Endometrial microvascular endothelial cells (primary cell): ENCODE results near the gene WDR59. TPM values are rescaled to one million over a fixed set of nuclear protein-coding genes. Genes with fewer than 3 reads are reported as not detected.

Experiments used
- in situ Hi-C: cut with HindIII; loops from 2 replicates; pipeline ENCODE4 v1.10.0; 2017; ENCODE audit warnings: low sequenced_read_pairs, low pct_unique_long_range_greater_than_20kb; ENCODE audit errors: inconsistent ontology term
- total RNA-seq: library from RNA; depleted of rRNA; stranded (reverse); fragments of >200 nt; gene quantifications from one replicate; pipeline ENCODE4 v1.2.3, GENCODE V29; 2015; ENCODE audit errors: inconsistent ontology term

The WDR59 gene
- total RNA-seq, 1 donor from 2014 or later = 23.5 TPM

DNA sequence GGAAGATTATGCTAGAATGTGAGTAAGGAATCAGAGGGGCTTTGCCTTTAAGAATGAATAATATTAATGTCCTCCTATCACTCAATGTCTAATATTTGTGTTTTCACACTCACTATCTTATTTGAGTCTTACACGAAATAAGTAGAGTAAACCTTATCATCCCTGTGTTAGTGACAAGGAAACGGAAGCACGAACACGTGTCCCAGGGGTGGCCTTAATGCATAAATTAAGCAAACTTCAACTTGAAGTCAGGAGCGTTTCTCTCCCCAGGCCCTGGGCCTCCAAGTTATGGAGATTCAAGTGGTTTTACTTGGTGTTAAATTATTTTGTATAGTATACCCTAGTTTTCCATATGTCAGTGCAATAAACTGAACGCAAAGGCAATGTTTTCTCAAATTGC, 96.0 kb downstream of the WDR59 start:
- in situ Hi-C loops = no loop called here

- in situ Hi-C loops = no loop called here
Observed at GRCh38 chr16:74888232-74888862, 96.6 kb downstream of the WDR59 start.

DNA sequence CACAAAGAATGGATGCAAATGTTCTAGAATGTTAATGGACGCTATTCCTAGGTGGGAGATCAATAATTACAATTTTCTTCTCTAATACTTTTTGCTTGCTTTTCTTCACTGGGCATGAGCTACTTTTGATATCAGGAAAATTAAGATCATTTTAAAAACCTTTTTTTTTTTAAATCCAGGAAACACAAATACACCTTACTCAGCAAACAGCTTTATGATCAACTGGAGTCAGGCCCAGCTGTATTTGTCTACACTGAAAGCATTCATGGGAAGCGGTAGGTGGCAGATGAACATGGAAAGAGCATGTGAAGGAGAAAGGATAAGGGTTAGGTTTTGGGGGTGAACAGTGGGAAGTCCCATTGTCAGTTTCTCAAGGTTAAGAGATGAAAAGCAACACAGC, 97.8 kb downstream of the WDR59 start:
- in situ Hi-C loops = no loop called here

DNA sequence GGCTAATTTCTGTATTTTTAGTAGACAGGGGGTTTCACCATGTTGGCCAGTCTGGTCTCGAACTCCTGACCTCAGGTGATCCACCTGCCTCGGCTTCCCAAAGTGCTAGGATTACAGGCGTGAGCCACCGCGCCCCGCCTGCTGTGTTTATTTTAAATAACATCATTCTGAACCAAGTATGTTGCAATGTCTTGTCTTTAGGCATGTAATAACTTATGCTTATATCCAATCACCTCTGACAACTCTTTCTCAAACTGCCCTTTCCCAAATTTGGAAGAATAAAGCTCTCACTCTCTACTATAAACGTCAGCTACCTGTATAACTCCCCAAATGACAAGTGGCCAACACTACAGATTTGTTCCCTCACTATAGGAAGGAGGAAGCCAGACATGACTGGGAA, 107.2 kb downstream of the WDR59 start:
- in situ Hi-C loops = no loop called here

- in situ Hi-C loops = no loop called here
Observed at GRCh38 chr16:74874912-74875546, 109.9 kb downstream of the WDR59 start.

DNA sequence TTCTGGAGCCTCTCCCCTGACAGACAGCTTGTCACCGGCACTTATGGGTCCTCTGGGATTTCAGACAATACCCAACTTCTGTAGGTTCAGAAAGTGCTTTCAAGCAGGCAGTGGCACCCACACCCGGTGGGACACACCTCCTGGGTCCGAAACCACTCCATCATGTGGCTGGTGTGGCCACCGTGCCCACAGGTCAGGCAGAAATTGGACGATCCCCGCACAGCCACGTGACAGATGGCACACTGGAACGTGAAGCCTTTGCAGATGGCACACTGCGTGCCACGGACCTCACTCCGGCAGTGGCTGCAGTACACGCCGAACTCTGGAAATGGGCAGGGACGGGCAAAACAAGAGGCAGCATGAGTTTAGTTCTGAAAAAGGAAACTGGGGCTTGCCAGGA, 110.8 kb downstream of the WDR59 start:
- in situ Hi-C loops = no loop called here

DNA sequence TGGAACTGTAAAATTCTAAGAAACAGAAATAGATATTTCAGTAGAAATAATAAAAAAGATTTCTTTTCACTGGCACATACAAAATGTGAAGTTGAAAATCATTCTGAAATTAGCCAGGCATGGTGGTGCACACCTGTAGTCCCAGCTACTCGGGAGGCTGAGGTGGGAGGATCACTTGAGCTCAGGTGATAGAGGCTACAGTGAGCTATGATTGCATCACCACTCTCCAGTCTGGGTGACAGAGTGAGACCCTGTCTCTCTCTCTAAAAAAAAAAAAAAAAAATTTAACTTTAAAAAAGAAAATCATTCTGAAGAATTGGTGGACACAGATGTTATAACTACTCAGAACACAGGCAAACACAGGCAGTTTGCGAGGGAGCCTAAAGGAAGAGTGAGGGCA, 112.6 kb downstream of the WDR59 start:
- in situ Hi-C loops = no loop called here

- in situ Hi-C loops = no loop called here
Observed at GRCh38 chr16:74871608-74872007, 113.3 kb downstream of the WDR59 start.

- in situ Hi-C loops = no loop called here
Observed at GRCh38 chr16:74868501-74868900, 116.4 kb downstream of the WDR59 start.

- in situ Hi-C loops = no loop called here
Observed at GRCh38 chr16:74868035-74868434, 116.9 kb downstream of the WDR59 start.

GRCh38 chr16:74867281-74867849, 117.6 kb downstream of the WDR59 start:
- in situ Hi-C loops = no loop called here

GRCh38 chr16:74865922-74866598, 118.9 kb downstream of the WDR59 start:
- in situ Hi-C loops = no loop called here

DNA sequence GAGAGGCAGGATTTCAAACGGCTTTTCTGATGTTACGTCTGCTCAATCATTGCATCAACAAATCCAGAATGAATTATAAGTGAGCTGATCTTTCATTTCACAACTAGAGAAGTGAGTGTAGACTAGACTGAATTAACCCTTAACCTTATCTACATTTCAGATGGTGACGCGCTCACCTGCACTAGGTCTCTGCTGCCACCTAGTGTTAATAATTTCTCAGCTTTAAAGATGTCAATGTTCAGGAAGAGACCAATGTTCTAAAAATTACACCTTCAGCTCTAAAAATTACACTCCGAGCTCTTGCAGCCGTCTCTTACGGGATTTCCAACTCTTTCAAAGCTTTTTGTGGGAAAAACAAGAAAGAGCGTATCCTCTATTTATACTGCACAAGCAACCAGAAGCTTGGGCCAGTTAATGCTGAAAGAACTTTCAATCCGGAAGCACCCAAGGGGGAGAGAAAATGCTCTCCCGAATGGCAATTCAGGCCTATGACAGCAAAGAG, 122.1 kb downstream of the WDR59 start:
- in situ Hi-C loops = no loop called here

DNA sequence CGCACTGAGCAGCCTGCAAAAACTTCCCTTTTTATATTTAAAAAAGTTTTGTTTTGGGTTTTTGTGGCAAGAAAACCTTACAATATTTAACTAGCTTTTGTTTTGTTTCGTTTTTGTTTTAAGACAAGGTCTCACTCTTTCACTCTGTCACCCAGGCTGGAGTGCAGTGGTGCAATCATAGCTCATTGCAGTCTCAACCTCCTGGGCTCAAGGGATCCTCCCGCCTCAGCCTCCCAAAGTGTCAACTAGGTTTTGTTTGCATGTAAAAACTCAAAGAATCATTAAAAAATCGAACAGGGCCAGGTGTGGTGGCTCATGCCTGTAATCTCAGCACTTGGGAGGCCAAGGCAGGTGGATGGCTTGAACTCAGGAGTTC, 132.4 kb downstream of the WDR59 start:
- in situ Hi-C loops = no loop called here

- in situ Hi-C loops = no loop called here
Observed at GRCh38 chr16:74850027-74850426, 134.9 kb downstream of the WDR59 start.

- in situ Hi-C loops = no loop called here
Observed at GRCh38 chr16:74847202-74847601, 137.7 kb downstream of the WDR59 start.

DNA sequence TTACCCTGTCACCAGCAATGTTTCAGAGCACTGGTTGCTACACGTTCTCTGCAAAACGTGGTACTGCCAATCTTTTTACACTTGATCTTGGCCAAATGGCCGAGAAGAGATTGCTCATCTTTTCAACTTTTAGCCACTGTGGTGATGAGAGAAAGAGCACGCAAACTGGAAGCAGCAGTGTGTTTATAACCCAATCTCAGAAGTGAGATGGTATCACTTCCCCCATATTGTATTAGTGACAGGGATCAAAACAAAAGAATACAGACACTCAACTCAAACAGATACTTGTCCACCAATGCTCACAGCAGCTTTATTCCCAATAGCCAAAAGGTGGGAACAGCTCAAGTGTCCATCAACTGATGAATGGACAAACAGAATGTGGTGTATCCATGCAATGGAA, 138.2 kb downstream of the WDR59 start:
- in situ Hi-C loops = no loop called here

GRCh38 chr16:74844041-74844980, 140.6 kb downstream of the WDR59 start:
- in situ Hi-C loops = no loop called here
